Activated B cell treated with CpG ODN at 0.5 μM for 24 hours (primary cell): ENCODE results near the gene CHKB. TPM values are rescaled to one million over a fixed set of nuclear protein-coding genes. Genes with fewer than 3 reads are reported as not detected.

ENCODE experiments used
- ATAC-seq: fragments of 200-7000 bp; cut with Tn5 transposase; one replicate; pipeline ENCODE4 v1.10.0; 2021; ENCODE audit warnings: low read depth, mild to moderate bottlenecking, moderate library complexity
- CTCF ChIA-PET: fragments of 350-600 bp; sonication (Branson Sonifier 250); formaldehyde crosslinking; loops from one replicate; lab custom pipeline; 2021; ENCODE audit warnings: antibody characterized with exemption; lab: Charles Lee
- POLR2A ChIA-PET: fragments of 350-600 bp; sonication (Branson Sonifier 250); formaldehyde crosslinking; loops from one replicate; lab custom pipeline; 2021; ENCODE audit warnings: antibody characterized with exemption; lab: Charles Lee
- DNase-seq: peaks from one replicate; pipeline ENCODE4 v3.0.0; 2022
- H3K27ac Mint-ChIP-seq: one replicate; pipeline ENCODE4 v1.8.0; 2020; ENCODE audit warnings: mixed read lengths
- H3K27me3 Mint-ChIP-seq: one replicate; pipeline ENCODE4 v1.8.0; 2021; ENCODE audit warnings: mixed read lengths
- H3K36me3 Mint-ChIP-seq: one replicate; pipeline ENCODE4 v1.8.0; 2021; ENCODE audit warnings: low read depth, mixed read lengths
- H3K4me1 Mint-ChIP-seq: one replicate; pipeline ENCODE4 v1.8.0; 2021; ENCODE audit warnings: mixed read lengths
- H3K4me3 Mint-ChIP-seq: one replicate; pipeline ENCODE4 v1.8.0; 2020; ENCODE audit warnings: mild to moderate bottlenecking, mixed read lengths
- H3K9me3 Mint-ChIP-seq: one replicate; pipeline ENCODE4 v1.8.0; 2020; ENCODE audit warnings: mixed read lengths
- CTCF ChIP-seq: fragments of 200-600 bp; IDR thresholded peaks from one replicate; pipeline ENCODE4 v1.8.0; 2022; ENCODE audit warnings: antibody characterized with exemption, mild to moderate bottlenecking
- intact Hi-C: fragments of 100-400 bp; cut with micrococcal nuclease; formaldehyde crosslinking; loops from one replicate; pipeline ENCODE4 v1.15.1; 2024
- total RNA-seq: library from RNA; stranded (reverse); gene quantifications from 2 replicates; pipeline ENCODE4 v1.2.3, GENCODE V29; 2022

CHKB gene
- total RNA-seq, 1 donor from 2014 or later = 158 TPM

- no peak overlapping the region for H3K4me3 Mint-ChIP-seq
- H3K27ac Mint-ChIP-seq = no peak overlapping the region
- intact Hi-C loops = no loop called here
- H3K27me3 Mint-ChIP-seq = no peaks in the 10 kb centered on the region
- no peak for ATAC-seq
- CTCF ChIA-PET = no interaction called here
- H3K36me3 Mint-ChIP-seq = peaks cover 14% of the 10 kb centered on the region
- H3K4me1 Mint-ChIP-seq = peaks cover 18% of the 10 kb centered on the region
- no peak for DNase-seq
- POLR2A ChIA-PET = interaction anchor here (0.9 to 2.2 kb wide), 5 partner anchors 12 to 46 kb away, joined by 3 to 10 read pairs (median 3); partner anchors contain the start of gene SYCE3
- TF ChIP-seq CTCF = no peak
- no peaks in the 10 kb centered on the region for H3K9me3 Mint-ChIP-seq
These were observed 5.0 kb downstream of the CHKB start for GRCh38 chr22:50577697-50577986.

GRCh38 chr22:50576806-50577696 lies 5.6 kb downstream of the CHKB start:
- no peak overlapping the region for H3K4me3 Mint-ChIP-seq
- ChIA-PET CTCF (no interaction called here), POLR2A (interaction anchor here (0.9 to 2.2 kb wide), 5 partner anchors 12 to 45 kb away, joined by 3 to 10 read pairs (median 3); partner anchors contain the start of gene SYCE3)
- H3K27ac Mint-ChIP-seq = no peak overlapping the region
- intact Hi-C loops = no loop called here
- ATAC-seq = no peak
- H3K27me3 Mint-ChIP-seq = no peaks in the 10 kb centered on the region
- peaks cover 18% of the 10 kb centered on the region for H3K4me1 Mint-ChIP-seq
- no peaks in the 10 kb centered on the region for H3K9me3 Mint-ChIP-seq
- H3K36me3 Mint-ChIP-seq = peaks cover 14% of the 10 kb centered on the region
- TF ChIP-seq CTCF = no peak
- DNase-seq = no peak

- Mint-ChIP-seq H3K36me3 (peaks cover 18% of the 10 kb centered on the region), H3K9me3 (no peaks in the 10 kb centered on the region), H3K4me1 (peaks cover 9% of the 10 kb centered on the region), H3K27me3 (no peaks in the 10 kb centered on the region), H3K4me3 (no peak overlapping the region), H3K27ac (no peak overlapping the region)
- TF ChIP-seq CTCF = no peak
- intact Hi-C loops = no loop called here
- POLR2A ChIA-PET = no interaction called here
- no peak for DNase-seq
- ATAC-seq = no peak
- CTCF ChIA-PET = no interaction called here
These were observed 6.6 kb downstream of the CHKB start for GRCh38 chr22:50576070-50576469.

GRCh38 chr22:50575426-50575941 lies 7.2 kb downstream of the CHKB start:
- intact Hi-C loops = no loop called here

More at GRCh38 chr22:50575426-50575941, 7.2 kb downstream of the CHKB start:
- Mint-ChIP-seq H3K27ac (no peak overlapping the region), H3K4me1 (peaks cover 7% of the 10 kb centered on the region), H3K4me3 (no peak overlapping the region), H3K27me3 (no peaks in the 10 kb centered on the region), H3K36me3 (peaks cover 22% of the 10 kb centered on the region), H3K9me3 (no peaks in the 10 kb centered on the region)
- CTCF ChIA-PET = no interaction called here
- DNase-seq (no peak), ATAC-seq (no peak)
- TF ChIP-seq CTCF = no peak
- POLR2A ChIA-PET = interaction anchor here (0.6 to 0.9 kb wide), 2 partner anchors 32 to 53 kb away, joined by 3 read pairs; no protein-coding TSS in a partner anchor
